Measurements from ENCODE around the gene KCNIP4. TPM values are rescaled to one million over a fixed set of nuclear protein-coding genes. Genes with fewer than 3 reads are reported as not detected.

KCNIP4 gene
- total and polyA plus RNA-seq, 2 donors (not counting 1 experiment from before 2014, with no cell fraction given), result not detected

GRCh38 chr4:21656832-21657231 is 291.7 kb downstream of the KCNIP4 start:
- Histone ChIP-seq H3K9ac (ENCODE audit: low read length) (no peak overlapping the region), H4K20me1 (ENCODE audit: control insufficient read depth, insufficient read depth, low read length, poor library complexity, severe bottlenecking) (no peaks in the 10 kb centered on the region), H2AFZ (ENCODE audit: insufficient read depth, low read depth, low read length, poor library complexity, severe bottlenecking) (no peak overlapping the region), H3K27ac (ENCODE audit: low read length in 2 of 2) (no peak overlapping the region), H3K4me1 (ENCODE audit: control insufficient read depth in 2 of 2, insufficient read depth in 2 of 2, low read length in 2 of 2) (no peaks in the 10 kb centered on the region), H3K27me3 (replicated peaks in 1 of 4; ENCODE audit: control extremely low read depth in 1 of 4, control insufficient read depth in 3 of 4, insufficient read depth in 4 of 4, low read length in 3 of 4) (no peaks in the 10 kb centered on the region), H3K9me3 (ENCODE audit: control extremely low read depth in 1 of 3, control insufficient read depth in 2 of 3, insufficient read depth in 1 of 3, low read length in 2 of 3) (peaks cover 0 to 3% (median 0%) of the 10 kb centered on the region in 3 donors), H3K36me3 (replicated peaks in 1 of 2; ENCODE audit: control extremely low read depth in 1 of 2, control insufficient read depth in 1 of 2, extremely low read depth in 1 of 2, insufficient read depth in 2 of 2, low read length in 1 of 2) (no peaks in the 10 kb centered on the region), H3K79me2 (ENCODE audit: control insufficient read depth, insufficient read depth, low read length) (no peaks in the 10 kb centered on the region), H3K4me3 (ENCODE audit: control extremely low read depth in 1 of 5, extremely low read depth in 1 of 5, insufficient read depth in 1 of 5, low read depth in 2 of 5, low read length in 4 of 5) (no peak overlapping the region), H3K4me2 (replicated peaks; ENCODE audit: low read depth, low read length, poor library complexity, severe bottlenecking) (no peak overlapping the region)
- Mint-ChIP-seq H3K27ac (no peak overlapping the region), H3K27me3 (no peaks in the 10 kb centered on the region), H3K4me1 (no peaks in the 10 kb centered on the region), H3K4me3 (no peak overlapping the region), H3K9me3 (ENCODE audit: insufficient read depth) (peaks cover 7% of the 10 kb centered on the region)
- ATAC-seq (ENCODE audit: low read depth) (no peak), DNase-seq (no peak)
- ChIA-PET POLR2A (no interaction called here), CTCF (no interaction called here)
- TF ChIP-seq, protein P1, sequence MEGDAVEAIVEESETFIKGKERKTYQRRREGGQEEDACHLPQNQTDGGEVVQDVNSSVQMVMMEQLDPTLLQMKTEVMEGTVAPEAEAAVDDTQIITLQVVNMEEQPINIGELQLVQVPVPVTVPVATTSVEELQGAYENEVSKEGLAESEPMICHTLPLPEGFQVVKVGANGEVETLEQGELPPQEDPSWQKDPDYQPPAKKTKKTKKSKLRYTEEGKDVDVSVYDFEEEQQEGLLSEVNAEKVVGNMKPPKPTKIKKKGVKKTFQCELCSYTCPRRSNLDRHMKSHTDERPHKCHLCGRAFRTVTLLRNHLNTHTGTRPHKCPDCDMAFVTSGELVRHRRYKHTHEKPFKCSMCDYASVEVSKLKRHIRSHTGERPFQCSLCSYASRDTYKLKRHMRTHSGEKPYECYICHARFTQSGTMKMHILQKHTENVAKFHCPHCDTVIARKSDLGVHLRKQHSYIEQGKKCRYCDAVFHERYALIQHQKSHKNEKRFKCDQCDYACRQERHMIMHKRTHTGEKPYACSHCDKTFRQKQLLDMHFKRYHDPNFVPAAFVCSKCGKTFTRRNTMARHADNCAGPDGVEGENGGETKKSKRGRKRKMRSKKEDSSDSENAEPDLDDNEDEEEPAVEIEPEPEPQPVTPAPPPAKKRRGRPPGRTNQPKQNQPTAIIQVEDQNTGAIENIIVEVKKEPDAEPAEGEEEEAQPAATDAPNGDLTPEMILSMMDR (IDR thresholded peaks at IDR 0.05), result no peak
- TF ChIP-seq EZH2 (IDR thresholded peaks at IDR 0.05; ENCODE audit: borderline replicate concordance, insufficient read depth, low read depth, low read length, poor library complexity, severe bottlenecking), result no peak
- intact Hi-C loops (cut with micrococcal nuclease), result no loop called here
- WGBS (ENCODE audit: insufficient coverage), result no CpG with 5 or more reads among the region's 2 CpGs

DNA sequence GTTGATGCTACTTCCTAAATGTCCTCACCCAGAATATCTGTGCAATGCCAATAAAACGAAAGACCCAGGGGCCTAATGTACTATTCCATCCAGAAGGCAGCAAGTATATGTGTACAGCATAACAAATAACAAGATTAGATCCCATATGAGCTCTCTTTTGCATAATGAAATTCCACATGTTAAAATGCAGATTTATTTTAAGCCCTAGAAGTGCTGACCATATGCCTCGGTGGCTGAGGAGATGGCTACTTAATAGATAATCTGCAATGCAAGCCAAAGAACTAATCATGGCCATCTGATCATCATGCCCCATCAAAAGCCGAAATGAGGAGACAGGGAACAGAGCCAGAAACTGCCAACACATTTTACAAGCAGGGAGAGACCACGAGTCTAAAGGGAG is 293.5 kb downstream of the KCNIP4 start:
- intact Hi-C loops (cut with micrococcal nuclease), result no loop called here
- Mint-ChIP-seq H3K4me3 (no peak overlapping the region), H3K27ac (no peak overlapping the region), H3K9me3 (ENCODE audit: insufficient read depth) (peaks cover 5% of the 10 kb centered on the region), H3K4me1 (no peaks in the 10 kb centered on the region), H3K27me3 (no peaks in the 10 kb centered on the region)
- TF ChIP-seq EZH2 (IDR thresholded peaks at IDR 0.05; ENCODE audit: borderline replicate concordance, insufficient read depth, low read depth, low read length, poor library complexity, severe bottlenecking), result no peak
- TF ChIP-seq, protein P1 (IDR thresholded peaks at IDR 0.05), result no peak
- DNase-seq (no peak), ATAC-seq (ENCODE audit: low read depth) (no peak)
- POLR2A ChIA-PET, result no interaction called here
- Histone ChIP-seq H4K20me1 (ENCODE audit: control insufficient read depth, insufficient read depth, low read length, poor library complexity, severe bottlenecking) (no peaks in the 10 kb centered on the region), H3K9ac (ENCODE audit: low read length) (no peak overlapping the region), H3K79me2 (ENCODE audit: control insufficient read depth, insufficient read depth, low read length) (no peaks in the 10 kb centered on the region), H3K27ac (ENCODE audit: low read length in 2 of 2) (no peak overlapping the region), H3K9me3 (ENCODE audit: control extremely low read depth in 1 of 3, control insufficient read depth in 2 of 3, insufficient read depth in 1 of 3, low read length in 2 of 3) (peaks cover 0 to 3% (median 0%) of the 10 kb centered on the region in 3 donors), H3K4me3 (ENCODE audit: control extremely low read depth in 1 of 5, extremely low read depth in 1 of 5, insufficient read depth in 1 of 5, low read depth in 2 of 5, low read length in 4 of 5) (no peak overlapping the region), H2AFZ (ENCODE audit: insufficient read depth, low read depth, low read length, poor library complexity, severe bottlenecking) (no peak overlapping the region), H3K27me3 (replicated peaks in 1 of 4; ENCODE audit: control extremely low read depth in 1 of 4, control insufficient read depth in 3 of 4, insufficient read depth in 4 of 4, low read length in 3 of 4) (no peaks in the 10 kb centered on the region), H3K4me2 (replicated peaks; ENCODE audit: low read depth, low read length, poor library complexity, severe bottlenecking) (no peak overlapping the region), H3K4me1 (ENCODE audit: control insufficient read depth in 2 of 2, insufficient read depth in 2 of 2, low read length in 2 of 2) (no peaks in the 10 kb centered on the region), H3K36me3 (replicated peaks in 1 of 2; ENCODE audit: control extremely low read depth in 1 of 2, control insufficient read depth in 1 of 2, extremely low read depth in 1 of 2, insufficient read depth in 2 of 2, low read length in 1 of 2) (no peaks in the 10 kb centered on the region)
- 71% methylated on average over 1 of the region's 4 CpGs for WGBS (ENCODE audit: insufficient coverage)
- CTCF ChIA-PET, result no interaction called here
